ENCODE results near the gene RRH.

DNA sequence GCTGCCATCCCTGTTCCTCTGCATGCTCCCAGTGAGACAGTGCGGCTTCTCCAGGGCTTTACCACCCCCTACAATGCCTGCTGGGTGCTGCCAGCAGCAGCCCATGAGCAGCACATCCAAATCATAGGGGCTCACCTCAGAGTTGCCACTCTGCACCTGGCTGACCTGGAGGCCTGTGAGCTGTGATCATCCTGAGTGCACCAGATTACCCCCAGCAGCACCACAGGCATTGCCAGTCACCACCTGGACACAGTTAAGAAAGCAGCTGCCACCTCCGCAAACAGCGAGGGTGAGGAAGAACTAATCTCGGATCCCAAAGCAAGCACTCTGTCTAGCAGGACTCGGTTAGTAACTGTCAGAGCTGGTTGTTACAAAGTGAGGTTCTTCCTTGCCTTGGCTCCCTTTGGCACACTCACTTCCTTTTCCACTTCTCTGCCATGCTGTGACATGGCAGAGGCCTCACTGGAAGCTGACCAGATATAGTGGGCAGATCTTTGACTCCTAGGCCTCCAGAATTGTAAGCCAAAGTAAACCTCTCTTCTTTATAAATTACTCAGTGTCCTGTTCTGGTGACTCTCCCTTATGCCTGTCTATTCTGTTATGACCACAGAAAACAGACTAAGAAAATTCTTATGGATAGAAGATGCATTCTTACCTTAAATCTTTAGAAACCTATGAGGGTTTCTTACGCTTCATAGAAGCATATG lies 45.3 kb downstream of the RRH start:
- TF ChIP-seq, protein P1, sequence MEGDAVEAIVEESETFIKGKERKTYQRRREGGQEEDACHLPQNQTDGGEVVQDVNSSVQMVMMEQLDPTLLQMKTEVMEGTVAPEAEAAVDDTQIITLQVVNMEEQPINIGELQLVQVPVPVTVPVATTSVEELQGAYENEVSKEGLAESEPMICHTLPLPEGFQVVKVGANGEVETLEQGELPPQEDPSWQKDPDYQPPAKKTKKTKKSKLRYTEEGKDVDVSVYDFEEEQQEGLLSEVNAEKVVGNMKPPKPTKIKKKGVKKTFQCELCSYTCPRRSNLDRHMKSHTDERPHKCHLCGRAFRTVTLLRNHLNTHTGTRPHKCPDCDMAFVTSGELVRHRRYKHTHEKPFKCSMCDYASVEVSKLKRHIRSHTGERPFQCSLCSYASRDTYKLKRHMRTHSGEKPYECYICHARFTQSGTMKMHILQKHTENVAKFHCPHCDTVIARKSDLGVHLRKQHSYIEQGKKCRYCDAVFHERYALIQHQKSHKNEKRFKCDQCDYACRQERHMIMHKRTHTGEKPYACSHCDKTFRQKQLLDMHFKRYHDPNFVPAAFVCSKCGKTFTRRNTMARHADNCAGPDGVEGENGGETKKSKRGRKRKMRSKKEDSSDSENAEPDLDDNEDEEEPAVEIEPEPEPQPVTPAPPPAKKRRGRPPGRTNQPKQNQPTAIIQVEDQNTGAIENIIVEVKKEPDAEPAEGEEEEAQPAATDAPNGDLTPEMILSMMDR (IDR thresholded peaks at IDR 0.05), result no peak
- TF ChIP-seq ZFX (IDR thresholded peaks at IDR 0.05; ENCODE audit: borderline replicate concordance), result no peak
